Effector memory CD8-positive, alpha-beta T cell (primary cell): Measurements from ENCODE around the gene RPTOR.
"Not testable (repeated sequence)": the region's sequence is repeated elsewhere in the genome, so short reads cannot be mapped to it uniquely, and the experiment has no call there.

ENCODE experiments used
- ATAC-seq: fragments of 150-1000 bp; cut with Tn5 transposase; replicated peaks from 2 replicates; pipeline ENCODE4 v1.10.0; 2021; ENCODE audit warnings: mild to moderate bottlenecking, moderate library complexity
- DNase-seq, 3 experiments: peaks; one replicate each; pipeline ENCODE4 v3.0.0; 2021
- H3K27ac Mint-ChIP-seq, 2 donors: one replicate each; pipeline ENCODE4 v1.8.0; 2022; ENCODE audit warnings: mild to moderate bottlenecking in 2 of 2, mixed read lengths in 2 of 2, moderate library complexity in 2 of 2
- H3K27me3 Mint-ChIP-seq, 2 donors: one replicate each; pipeline ENCODE4 v1.8.0; 2022; ENCODE audit warnings: mixed read lengths in 2 of 2
- H3K36me3 Mint-ChIP-seq: one replicate; pipeline ENCODE4 v1.8.0; 2022; ENCODE audit warnings: mild to moderate bottlenecking, moderate library complexity, mixed read lengths; ENCODE audit not compliant: insufficient read depth
- H3K4me1 Mint-ChIP-seq, 2 donors: one replicate each; pipeline ENCODE4 v1.8.0; 2022; ENCODE audit warnings: low read depth in 2 of 2, mixed read lengths in 2 of 2
- H3K4me3 Mint-ChIP-seq, 2 donors: one replicate each; pipeline ENCODE4 v1.8.0; 2022; ENCODE audit warnings: mild to moderate bottlenecking in 2 of 2, mixed read lengths in 2 of 2, moderate library complexity in 2 of 2
- H3K9me3 Mint-ChIP-seq, 2 donors: one replicate each; pipeline ENCODE4 v1.8.0; 2022; ENCODE audit warnings: mixed read lengths in 2 of 2

Gene RPTOR

GRCh38 chr17:80519091-80519781 lies 25.4 kb upstream of the RPTOR start:
- ATAC-seq (no peak), DNase-seq (no peak)
- Mint-ChIP-seq H3K27me3 (peaks cover 25 to 27% of the 10 kb centered on the region in 2 donors), H3K9me3 (no peaks in the 10 kb centered on the region), H3K4me1 (no peaks in the 10 kb centered on the region), H3K36me3 (no peaks in the 10 kb centered on the region), H3K4me3 (no peak overlapping the region), H3K27ac (no peak overlapping the region)

GRCh38 chr17:80520810-80521455 lies 23.7 kb upstream of the RPTOR start:
- H3K36me3 Mint-ChIP-seq: no peaks in the 10 kb centered on the region
- ATAC-seq (no peak), DNase-seq (no peak)
- H3K27me3 Mint-ChIP-seq: peaks cover 27 to 40% of the 10 kb centered on the region in 2 donors
- H3K9me3 Mint-ChIP-seq: no peaks in the 10 kb centered on the region
- no peak overlapping the region for H3K27ac Mint-ChIP-seq
- H3K4me1 Mint-ChIP-seq: no peaks in the 10 kb centered on the region
- no peak overlapping the region for H3K4me3 Mint-ChIP-seq

- Mint-ChIP-seq H3K4me1 (peaks cover 0 to 4% of the 10 kb centered on the region in 2 donors), H3K36me3 (no peaks in the 10 kb centered on the region), H3K27ac (no peak overlapping the region), H3K27me3 (peaks cover 33 to 63% of the 10 kb centered on the region in 2 donors), H3K4me3 (no peak overlapping the region), H3K9me3 (no peaks in the 10 kb centered on the region)
- DNase-seq (no peak), ATAC-seq (no peak)
Observed at GRCh38 chr17:80523054-80523744, 21.4 kb upstream of the RPTOR start.

GRCh38 chr17:80523956-80524712 lies 20.5 kb upstream of the RPTOR start:
- ATAC-seq: no peak
- H3K4me3 Mint-ChIP-seq: no peak overlapping the region
- H3K27ac Mint-ChIP-seq: no peak overlapping the region
- H3K27me3 Mint-ChIP-seq: peaks cover 33 to 68% of the 10 kb centered on the region in 2 donors
- DNase-seq: no peak
- peaks cover 0 to 4% of the 10 kb centered on the region in 2 donors for H3K4me1 Mint-ChIP-seq
- no peaks in the 10 kb centered on the region for H3K9me3 Mint-ChIP-seq
- H3K36me3 Mint-ChIP-seq: no peaks in the 10 kb centered on the region

- peaks cover 0 to 4% of the 10 kb centered on the region in 2 donors for H3K4me1 Mint-ChIP-seq
- no peak for ATAC-seq
- H3K27ac Mint-ChIP-seq: no peak overlapping the region
- no peaks in the 10 kb centered on the region for H3K9me3 Mint-ChIP-seq
- no peak overlapping the region for H3K4me3 Mint-ChIP-seq
- no peaks in the 10 kb centered on the region for H3K36me3 Mint-ChIP-seq
- H3K27me3 Mint-ChIP-seq: peaks cover 21 to 65% of the 10 kb centered on the region in 2 donors
- DNase-seq: no peak
Observed at GRCh38 chr17:80526116-80526910, 18.3 kb upstream of the RPTOR start.

GRCh38 chr17:80527016-80527645 lies 17.5 kb upstream of the RPTOR start:
- DNase-seq (no peak), ATAC-seq (no peak)
- Mint-ChIP-seq H3K4me3 (no peak overlapping the region), H3K27me3 (peaks cover 20 to 68% of the 10 kb centered on the region in 2 donors), H3K27ac (no peak overlapping the region), H3K9me3 (no peaks in the 10 kb centered on the region), H3K4me1 (peaks cover 0 to 4% of the 10 kb centered on the region in 2 donors), H3K36me3 (no peaks in the 10 kb centered on the region)

GRCh38 chr17:80528536-80528935 lies 16.1 kb upstream of the RPTOR start:
- Mint-ChIP-seq H3K4me3 (no peak overlapping the region), H3K27me3 (peaks cover 15 to 62% of the 10 kb centered on the region in 2 donors), H3K9me3 (no peaks in the 10 kb centered on the region), H3K4me1 (peaks cover 0 to 4% of the 10 kb centered on the region in 2 donors), H3K36me3 (no peaks in the 10 kb centered on the region), H3K27ac (no peak overlapping the region)
- DNase-seq (no peak), ATAC-seq (no peak)

GRCh38 chr17:80529104-80529903 lies 15.3 kb upstream of the RPTOR start:
- no peaks in the 10 kb centered on the region for H3K36me3 Mint-ChIP-seq
- DNase-seq (no peak), ATAC-seq (no peak)
- H3K27me3 Mint-ChIP-seq: peaks cover 15 to 62% of the 10 kb centered on the region in 2 donors
- no peak overlapping the region for H3K27ac Mint-ChIP-seq
- H3K4me3 Mint-ChIP-seq: no peak overlapping the region
- no peaks in the 10 kb centered on the region for H3K9me3 Mint-ChIP-seq
- peaks cover 0 to 4% of the 10 kb centered on the region in 2 donors for H3K4me1 Mint-ChIP-seq

GRCh38 chr17:80529904-80530292 lies 14.7 kb upstream of the RPTOR start:
- Mint-ChIP-seq H3K27ac (no peak overlapping the region), H3K36me3 (no peaks in the 10 kb centered on the region), H3K27me3 (peaks cover 15 to 58% of the 10 kb centered on the region in 2 donors), H3K4me3 (no peak overlapping the region), H3K9me3 (no peaks in the 10 kb centered on the region), H3K4me1 (peaks cover 0 to 4% of the 10 kb centered on the region in 2 donors)
- no peak for DNase-seq
- no peak for ATAC-seq

GRCh38 chr17:80531400-80531799 lies 13.2 kb upstream of the RPTOR start:
- no peak overlapping the region for H3K27ac Mint-ChIP-seq
- ATAC-seq: no peak
- H3K27me3 Mint-ChIP-seq: peaks cover 10 to 43% of the 10 kb centered on the region in 2 donors
- no peaks in the 10 kb centered on the region for H3K36me3 Mint-ChIP-seq
- DNase-seq: no peak
- H3K4me3 Mint-ChIP-seq: no peak overlapping the region
- H3K4me1 Mint-ChIP-seq: peaks cover 0 to 4% of the 10 kb centered on the region in 2 donors
- H3K9me3 Mint-ChIP-seq: no peaks in the 10 kb centered on the region

GRCh38 chr17:80537386-80537785 lies 7.3 kb upstream of the RPTOR start:
- H3K9me3 Mint-ChIP-seq, DNase-seq, H3K4me3 Mint-ChIP-seq, H3K36me3 Mint-ChIP-seq, H3K27ac Mint-ChIP-seq, ATAC-seq, H3K4me1 Mint-ChIP-seq: not testable (repeated sequence)
- peaks cover 26 to 35% of the 10 kb centered on the region in 2 donors for H3K27me3 Mint-ChIP-seq

GRCh38 chr17:80538484-80538883 lies 6.2 kb upstream of the RPTOR start:
- Mint-ChIP-seq H3K27ac (no peak overlapping the region), H3K4me1 (peaks cover 0 to 5% of the 10 kb centered on the region in 2 donors), H3K9me3 (no peaks in the 10 kb centered on the region), H3K27me3 (peaks cover 33 to 38% of the 10 kb centered on the region in 2 donors), H3K4me3 (no peak overlapping the region), H3K36me3 (no peaks in the 10 kb centered on the region)
- DNase-seq (no peak), ATAC-seq (no peak)
